ACC112 (cell line): ENCODE data around the gene LHX2.

Experiments
- H2AFZ ChIP-seq: fragments of 200-600 bp; sonication (generic); one replicate; pipeline ENCODE4 v1.6.0; 2017; ENCODE audit warnings: antibody characterized with exemption, low read length; ENCODE audit not compliant: unreplicated experiment
- H3K27ac ChIP-seq: fragments of 200-600 bp; sonication (generic); 2 replicates; pipeline ENCODE4 v1.5.1; 2014; ENCODE audit warnings: low read depth, mild to moderate bottlenecking, antibody characterized with exemption, low read length, moderate library complexity
- H3K27me3 ChIP-seq: fragments of 200-600 bp; sonication (generic); 2 replicates; pipeline ENCODE4 v1.6.1; 2014; ENCODE audit warnings: mild to moderate bottlenecking, antibody characterized with exemption, low read length, moderate library complexity, mixed read lengths; ENCODE audit not compliant: insufficient read depth
- H3K36me3 ChIP-seq: fragments of 200-600 bp; sonication (generic); 2 replicates; pipeline ENCODE4 v1.6.1; 2016; ENCODE audit warnings: mild to moderate bottlenecking, antibody characterized with exemption, low read length, moderate library complexity, mixed read lengths; ENCODE audit not compliant: insufficient read depth
- H3K4me1 ChIP-seq: fragments of 200-600 bp; sonication (generic); one replicate; pipeline ENCODE4 v1.6.1; 2016; ENCODE audit warnings: low read length, mixed read lengths; ENCODE audit not compliant: insufficient read depth, unreplicated experiment, control insufficient read depth
- H3K4me3 ChIP-seq: fragments of 200-600 bp; sonication (generic); 2 replicates; pipeline ENCODE4 v1.5.1; 2014; ENCODE audit warnings: mild to moderate bottlenecking, low read depth, low read length
- H3K79me2 ChIP-seq: fragments of 200-600 bp; sonication (generic); one replicate; pipeline ENCODE4 v1.6.0; 2016; ENCODE audit warnings: low read length; ENCODE audit not compliant: control insufficient read depth, unreplicated experiment, insufficient read depth

LHX2 gene

GRCh38 chr9:124037790-124038189 lies 26.2 kb downstream of the LHX2 start:
- no peak overlapping the region for H3K27ac ChIP-seq
- H2AFZ ChIP-seq = no peak overlapping the region
- H3K4me3 ChIP-seq = no peak overlapping the region
- H3K36me3 ChIP-seq = no peaks in the 10 kb centered on the region
- peaks cover 15% of the 10 kb centered on the region for H3K4me1 ChIP-seq
- H3K79me2 ChIP-seq = no peaks in the 10 kb centered on the region
- peaks cover 23% of the 10 kb centered on the region for H3K27me3 ChIP-seq

GRCh38 chr9:124038239-124038638 lies 26.7 kb downstream of the LHX2 start:
- Histone ChIP-seq H3K4me3 (no peak overlapping the region), H3K27me3 (peaks cover 18% of the 10 kb centered on the region)

GRCh38 chr9:124038790-124039633 lies 27.4 kb downstream of the LHX2 start:
- no peak overlapping the region for H3K27ac ChIP-seq
- H3K27me3 ChIP-seq = peaks cover 11% of the 10 kb centered on the region
- no peak overlapping the region for H3K4me3 ChIP-seq
- no peak overlapping the region for H2AFZ ChIP-seq
- H3K79me2 ChIP-seq = no peaks in the 10 kb centered on the region
- H3K4me1 ChIP-seq = peaks cover 15% of the 10 kb centered on the region
- H3K36me3 ChIP-seq = no peaks in the 10 kb centered on the region

More at GRCh38 chr9:124038239-124038638, 26.7 kb downstream of the LHX2 start:
- H3K79me2 ChIP-seq = no peaks in the 10 kb centered on the region
- no peak overlapping the region for H3K27ac ChIP-seq
- H2AFZ ChIP-seq = no peak overlapping the region
- H3K36me3 ChIP-seq = no peaks in the 10 kb centered on the region
- H3K4me1 ChIP-seq = peaks cover 15% of the 10 kb centered on the region

GRCh38 chr9:124040186-124040931 lies 28.8 kb downstream of the LHX2 start:
- peak overlapping the region; percentile 72 for H3K4me3 ChIP-seq
- H3K27ac ChIP-seq = no peak overlapping the region
- peak overlapping the region; percentile 31 for H2AFZ ChIP-seq
- no peaks in the 10 kb centered on the region for H3K79me2 ChIP-seq
- no peaks in the 10 kb centered on the region for H3K36me3 ChIP-seq
- peaks cover 15% of the 10 kb centered on the region for H3K4me1 ChIP-seq
- H3K27me3 ChIP-seq = peaks cover 8% of the 10 kb centered on the region

- no peaks in the 10 kb centered on the region for H3K79me2 ChIP-seq
- H2AFZ ChIP-seq = peak overlapping the region; percentile 31
- no peak overlapping the region for H3K27ac ChIP-seq
- H3K27me3 ChIP-seq = peaks cover 13% of the 10 kb centered on the region
- H3K4me3 ChIP-seq = peak overlapping the region; percentile 72
- H3K4me1 ChIP-seq = peaks cover 15% of the 10 kb centered on the region
- no peaks in the 10 kb centered on the region for H3K36me3 ChIP-seq
Observed at GRCh38 chr9:124040935-124041816, 29.6 kb downstream of the LHX2 start.

- Histone ChIP-seq H3K79me2 (no peaks in the 10 kb centered on the region), H3K27me3 (peaks cover 9% of the 10 kb centered on the region), H3K4me1 (peaks cover 15% of the 10 kb centered on the region), H2AFZ (no peak overlapping the region), H3K36me3 (no peaks in the 10 kb centered on the region), H3K4me3 (peak overlapping the region; percentile 72), H3K27ac (no peak overlapping the region)
Observed at GRCh38 chr9:124041817-124042116, 30.2 kb downstream of the LHX2 start.

- Histone ChIP-seq H3K27me3 (peaks cover 7% of the 10 kb centered on the region), H3K4me1 (peaks cover 20% of the 10 kb centered on the region), H3K36me3 (no peaks in the 10 kb centered on the region), H2AFZ (no peak overlapping the region), H3K27ac (no peak overlapping the region), H3K4me3 (no peak overlapping the region), H3K79me2 (no peaks in the 10 kb centered on the region)
Observed at GRCh38 chr9:124042201-124042721, 30.7 kb downstream of the LHX2 start.

- Histone ChIP-seq H3K4me1 (peaks cover 21% of the 10 kb centered on the region), H2AFZ (no peak overlapping the region), H3K27me3 (peaks cover 7% of the 10 kb centered on the region), H3K4me3 (peak overlapping the region; percentile 75; the same call in 1 of the 2 replicates), H3K79me2 (no peaks in the 10 kb centered on the region), H3K27ac (no peak overlapping the region), H3K36me3 (no peaks in the 10 kb centered on the region)
Observed at GRCh38 chr9:124044448-124044847, 32.9 kb downstream of the LHX2 start.

GRCh38 chr9:124045076-124045829 lies 33.7 kb downstream of the LHX2 start:
- H3K27ac ChIP-seq = no peak overlapping the region
- H3K4me1 ChIP-seq = peaks cover 17% of the 10 kb centered on the region
- H3K36me3 ChIP-seq = no peaks in the 10 kb centered on the region
- H3K79me2 ChIP-seq = no peaks in the 10 kb centered on the region
- peaks cover 7% of the 10 kb centered on the region for H3K27me3 ChIP-seq
- peak overlapping the region; percentile 75 for H3K4me3 ChIP-seq
- H2AFZ ChIP-seq = peak overlapping the region; percentile 24

GRCh38 chr9:124045830-124046177 lies 34.2 kb downstream of the LHX2 start:
- H2AFZ ChIP-seq = no peak overlapping the region
- no peaks in the 10 kb centered on the region for H3K36me3 ChIP-seq
- no peaks in the 10 kb centered on the region for H3K79me2 ChIP-seq
- H3K27me3 ChIP-seq = peaks cover 7% of the 10 kb centered on the region
- H3K4me3 ChIP-seq = peak overlapping the region; percentile 75
- H3K4me1 ChIP-seq = peaks cover 12% of the 10 kb centered on the region
- no peak overlapping the region for H3K27ac ChIP-seq
